GM23338 (cell line): Measurements from ENCODE around the gene VEZT.

ENCODE experiments used
- CREB1 ChIP-seq: fragments of 250-450 bp; sonication (Bioruptor Pico); IDR thresholded peaks from 2 replicates; pipeline ENCODE4 v1.5.0; 2020; ENCODE audit warnings: low read depth, mild to moderate bottlenecking, moderate library complexity
- CTCF ChIP-seq, 2 experiments: fragments of 200-600 bp in 1 of 2; sonication (generic) in 1 of 2; conservative IDR thresholded peaks; 2 replicates each; pipeline versions ENCODE4 v1.5.1 to v1.6.1; 2016 to 2017; ENCODE audit warnings: antibody characterized with exemption in 2 of 2, low read depth in 2 of 2, mild to moderate bottlenecking in 2 of 2, moderate library complexity in 1 of 2
- ETS1 ChIP-seq: IDR thresholded peaks from 2 replicates; pipeline ENCODE4 v1.6.1; 2016; ENCODE audit warnings: antibody characterized with exemption
- EZH2 ChIP-seq: fragments of 200-600 bp; sonication (generic); IDR thresholded peaks from one replicate; pipeline ENCODE4 v1.8.0; 2017; ENCODE audit warnings: antibody characterized with exemption, mild to moderate bottlenecking, low read depth; ENCODE audit not compliant: unreplicated experiment
- EZH2phosphoT487 ChIP-seq: fragments of 200-600 bp; sonication (generic); IDR thresholded peaks from one replicate; pipeline ENCODE4 v1.8.1; 2018; ENCODE audit warnings: antibody characterized with exemption; ENCODE audit not compliant: unreplicated experiment
- JUNB ChIP-seq: IDR thresholded peaks from one replicate; pipeline ENCODE4 v1.6.1; 2016; ENCODE audit warnings: antibody characterized with exemption; ENCODE audit not compliant: unreplicated experiment
- NANOG ChIP-seq: IDR thresholded peaks from 2 replicates; pipeline ENCODE4 v1.6.1; 2016; ENCODE audit warnings: antibody characterized with exemption, borderline replicate concordance
- POLR2AphosphoS5 ChIP-seq: IDR thresholded peaks from 2 replicates; pipeline ENCODE4 v1.6.1; 2016; ENCODE audit warnings: antibody characterized with exemption, low read depth
- STAT1 ChIP-seq: IDR thresholded peaks from one replicate; pipeline ENCODE4 v1.6.1; 2016; ENCODE audit warnings: antibody characterized with exemption; ENCODE audit not compliant: unreplicated experiment
- ZNF114 ChIP-seq: fragments of 250-450 bp; sonication (Bioruptor Pico); IDR thresholded peaks from 2 replicates; pipeline ENCODE4 v1.5.0; 2020; ENCODE audit warnings: mild to moderate bottlenecking, moderate library complexity
- ZNF331 ChIP-seq: fragments of 250-450 bp; sonication (Bioruptor Pico); IDR thresholded peaks from 2 replicates; pipeline ENCODE4 v1.5.0; 2020; ENCODE audit warnings: low read depth, mild to moderate bottlenecking, moderate library complexity
- TF ChIP-seq, protein P1 (sequence below): IDR thresholded peaks from one replicate; pipeline ENCODE4 v1.6.1; 2018; ENCODE audit warnings: antibody characterized with exemption; ENCODE audit not compliant: unreplicated experiment

- no peak for TF ChIP-seq EZH2
- no peak for TF ChIP-seq POLR2AphosphoS5
- TF ChIP-seq CTCF (conservative IDR thresholded peaks at IDR 0.05; ENCODE audit: low read depth in 2 of 2) = no peak
- TF ChIP-seq STAT1 = no peak
- TF ChIP-seq EZH2phosphoT487 = no peak
- no peak for TF ChIP-seq NANOG
- no peak for TF ChIP-seq JUNB
- TF ChIP-seq, protein P1, sequence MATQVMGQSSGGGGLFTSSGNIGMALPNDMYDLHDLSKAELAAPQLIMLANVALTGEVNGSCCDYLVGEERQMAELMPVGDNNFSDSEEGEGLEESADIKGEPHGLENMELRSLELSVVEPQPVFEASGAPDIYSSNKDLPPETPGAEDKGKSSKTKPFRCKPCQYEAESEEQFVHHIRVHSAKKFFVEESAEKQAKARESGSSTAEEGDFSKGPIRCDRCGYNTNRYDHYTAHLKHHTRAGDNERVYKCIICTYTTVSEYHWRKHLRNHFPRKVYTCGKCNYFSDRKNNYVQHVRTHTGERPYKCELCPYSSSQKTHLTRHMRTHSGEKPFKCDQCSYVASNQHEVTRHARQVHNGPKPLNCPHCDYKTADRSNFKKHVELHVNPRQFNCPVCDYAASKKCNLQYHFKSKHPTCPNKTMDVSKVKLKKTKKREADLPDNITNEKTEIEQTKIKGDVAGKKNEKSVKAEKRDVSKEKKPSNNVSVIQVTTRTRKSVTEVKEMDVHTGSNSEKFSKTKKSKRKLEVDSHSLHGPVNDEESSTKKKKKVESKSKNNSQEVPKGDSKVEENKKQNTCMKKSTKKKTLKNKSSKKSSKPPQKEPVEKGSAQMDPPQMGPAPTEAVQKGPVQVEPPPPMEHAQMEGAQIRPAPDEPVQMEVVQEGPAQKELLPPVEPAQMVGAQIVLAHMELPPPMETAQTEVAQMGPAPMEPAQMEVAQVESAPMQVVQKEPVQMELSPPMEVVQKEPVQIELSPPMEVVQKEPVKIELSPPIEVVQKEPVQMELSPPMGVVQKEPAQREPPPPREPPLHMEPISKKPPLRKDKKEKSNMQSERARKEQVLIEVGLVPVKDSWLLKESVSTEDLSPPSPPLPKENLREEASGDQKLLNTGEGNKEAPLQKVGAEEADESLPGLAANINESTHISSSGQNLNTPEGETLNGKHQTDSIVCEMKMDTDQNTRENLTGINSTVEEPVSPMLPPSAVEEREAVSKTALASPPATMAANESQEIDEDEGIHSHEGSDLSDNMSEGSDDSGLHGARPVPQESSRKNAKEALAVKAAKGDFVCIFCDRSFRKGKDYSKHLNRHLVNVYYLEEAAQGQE = no peak
- TF ChIP-seq CREB1 = no peak
- TF ChIP-seq ZNF331 = no peak
- TF ChIP-seq ZNF114 (CRISPR knock-in tag) = no peak
- TF ChIP-seq ETS1 = no peak
Measured at GRCh38 chr12:95303476-95303875, 85.9 kb downstream of the VEZT start.
